IPS-18c (cell line): ENCODE measurements around the gene PCIF1.
"Not testable (repeated sequence)": the region's sequence is repeated elsewhere in the genome, so short reads cannot be mapped to it uniquely, and the experiment has no call there.

Experiments used
- H3K4me3 ChIP-seq: 2 replicates; pipeline ENCODE4 v1.7.0; 2013; ENCODE audit warnings: low read depth, mild to moderate bottlenecking, low read length, moderate library complexity; ENCODE audit not compliant: insufficient read depth
- H3K9me3 ChIP-seq: one replicate; pipeline ENCODE4 v1.6.1; 2013; ENCODE audit warnings: mild to moderate bottlenecking, low read length, moderate library complexity; ENCODE audit not compliant: control insufficient read depth, insufficient read depth

PCIF1 gene

GRCh38 chr20:45993197-45993951, 58.9 kb downstream of the PCIF1 start:
- H3K4me3 ChIP-seq = no peak overlapping the region
- peaks cover 2% of the 10 kb centered on the region for H3K9me3 ChIP-seq

- no peak overlapping the region for H3K4me3 ChIP-seq
- peaks cover 2% of the 10 kb centered on the region for H3K9me3 ChIP-seq
Measured at GRCh38 chr20:45994761-45995493, 60.4 kb downstream of the PCIF1 start.

- H3K4me3 ChIP-seq, H3K9me3 ChIP-seq: not testable (repeated sequence)
Measured at GRCh38 chr20:45995495-45996097, 61.1 kb downstream of the PCIF1 start.

GRCh38 chr20:45997187-45997586, 62.7 kb downstream of the PCIF1 start:
- H3K9me3 ChIP-seq = no peaks in the 10 kb centered on the region
- H3K4me3 ChIP-seq = no peak overlapping the region
